MCF 10A (cell line): ENCODE results near the gene DUSP8. TPM values are rescaled to one million over a fixed set of nuclear protein-coding genes. Genes with fewer than 3 reads are reported as not detected.
A peak's percentile ranks its signal among the peaks of the same experiment; 100 is the strongest.

Experiments
- BruUV-seq: library from RNA; stranded (reverse); fragments of 400-500 nt; replicated peaks from 2 replicates; lab custom pipeline; 2021; lab: Mats Ljungman, UMichigan
- CTCF ChIA-PET: fragments of 300-600 bp; sonication (Branson Sonifier 250); formaldehyde crosslinking; extraction: SDS; loops from one replicate; lab custom pipeline; 2021; ENCODE audit warnings: antibody characterized with exemption, inconsistent platforms; lab: Yijun Ruan, JAX
- POLR2A ChIA-PET: fragments of 300-600, 350-650 bp; sonication (Branson Sonifier 250); formaldehyde crosslinking; extraction: SDS; loops from one replicate; lab custom pipeline; 2020; ENCODE audit warnings: antibody characterized with exemption, inconsistent platforms; lab: Yijun Ruan, JAX
- DNase-seq: peaks from one replicate; pipeline ENCODE4 v3.0.0-alpha.2; 2018; ENCODE audit not compliant: unreplicated experiment
- H3K27ac Mint-ChIP-seq: one replicate; pipeline ENCODE4 v1.8.0; 2022; ENCODE audit warnings: mild to moderate bottlenecking, low read depth, mixed read lengths; ENCODE audit not compliant: unreplicated experiment
- H3K27me3 Mint-ChIP-seq: one replicate; pipeline ENCODE4 v1.8.0; 2022; ENCODE audit warnings: mixed read lengths; ENCODE audit not compliant: insufficient read depth, unreplicated experiment
- H3K36me3 Mint-ChIP-seq: one replicate; pipeline ENCODE4 v1.8.0; 2022; ENCODE audit warnings: mild to moderate bottlenecking, moderate library complexity, mixed read lengths; ENCODE audit not compliant: insufficient read depth, unreplicated experiment
- H3K4me1 Mint-ChIP-seq: one replicate; pipeline ENCODE4 v1.8.0; 2022; ENCODE audit warnings: mixed read lengths; ENCODE audit not compliant: insufficient read depth, unreplicated experiment
- H3K4me3 Mint-ChIP-seq: one replicate; pipeline ENCODE4 v1.8.0; 2022; ENCODE audit warnings: mild to moderate bottlenecking, moderate library complexity, mixed read lengths; ENCODE audit not compliant: unreplicated experiment
- H3K9me3 Mint-ChIP-seq: one replicate; pipeline ENCODE4 v1.8.0; 2022; ENCODE audit warnings: mixed read lengths; ENCODE audit not compliant: unreplicated experiment
- CTCF ChIP-seq: fragments of 200-600 bp; IDR thresholded peaks from one replicate; pipeline ENCODE4 v1.8.0; 2022; ENCODE audit warnings: antibody characterized with exemption, mild to moderate bottlenecking; ENCODE audit not compliant: unreplicated experiment
- intact Hi-C: fragments of 100-400 bp; cut with micrococcal nuclease; formaldehyde crosslinking; loops from 2 replicates; pipeline ENCODE4 v1.14.1; 2022
- total RNA-seq: library from RNA; stranded (reverse); gene quantifications from 2 replicates; pipeline ENCODE4 v1.2.3, GENCODE V29; 2022

The DUSP8 gene
- total RNA-seq, 1 experiment from 2014 or later, result 17.6 TPM

GRCh38 chr11:1548221-1549070 lies 23.6 kb downstream of the DUSP8 start:
- no TSS peak for BruUV-seq
- no peak for TF ChIP-seq CTCF
- Mint-ChIP-seq H3K36me3 (no peaks in the 10 kb centered on the region), H3K9me3 (no peaks in the 10 kb centered on the region), H3K4me1 (no peaks in the 10 kb centered on the region), H3K27me3 (no peaks in the 10 kb centered on the region), H3K4me3 (peak overlapping the region; percentile 49), H3K27ac (no peak overlapping the region)
- ChIA-PET POLR2A (interaction anchor here (0.5 to 1.4 kb wide), 2 partner anchors 10 to 187 kb away, joined by 3 to 6 read pairs; no protein-coding TSS in a partner anchor), CTCF (interaction anchor here (0.6 to 7.3 kb wide), 6 partner anchors 16 to 285 kb away, joined by 3 to 94 read pairs (median 4); no protein-coding TSS in a partner anchor)
- intact Hi-C loops, result no loop called here
- DNase-seq, result peak; percentile 66

- Mint-ChIP-seq H3K27me3 (no peaks in the 10 kb centered on the region), H3K36me3 (no peaks in the 10 kb centered on the region), H3K27ac (no peak overlapping the region), H3K9me3 (no peaks in the 10 kb centered on the region), H3K4me1 (no peaks in the 10 kb centered on the region), H3K4me3 (no peak overlapping the region)
- ChIA-PET CTCF (interaction anchor here (1.2 to 7.3 kb wide), 6 partner anchors 11 to 31 kb away, joined by 8 to 94 read pairs (median 11); no protein-coding TSS in a partner anchor), POLR2A (interaction anchor here (0.8 to 1.5 kb wide), 4 partner anchors 11 to 29 kb away, joined by 3 to 8 read pairs (median 4); no protein-coding TSS in a partner anchor)
- intact Hi-C loops, result no loop called here
- no peak for TF ChIP-seq CTCF
- no TSS peak for BruUV-seq
- no peak for DNase-seq
Measured at GRCh38 chr11:1547467-1548098, 24.5 kb downstream of the DUSP8 start.

- peak; percentile 42 for DNase-seq
- ChIA-PET POLR2A (interaction anchor here (0.6 to 1.5 kb wide), 6 partner anchors 12 to 455 kb away, joined by 3 to 8 read pairs (median 3); no protein-coding TSS in a partner anchor), CTCF (interaction anchor here (0.5 to 7.3 kb wide), 19 partner anchors 9 to 783 kb away, joined by 3 to 94 read pairs (median 4); partner anchors contain the start of gene KRTAP5-2)
- H3K4me3 Mint-ChIP-seq, result peak overlapping the region; percentile 12
- H3K27ac Mint-ChIP-seq, result no peak overlapping the region
- H3K4me1 Mint-ChIP-seq, result no peaks in the 10 kb centered on the region
- peak; percentile 98 for TF ChIP-seq CTCF
- intact Hi-C loops, result loop anchor here (1.0 kb wide), 1 partner anchor 28 kb away; no protein-coding TSS in a partner anchor
- H3K27me3 Mint-ChIP-seq, result no peaks in the 10 kb centered on the region
- no peaks in the 10 kb centered on the region for H3K9me3 Mint-ChIP-seq
- H3K36me3 Mint-ChIP-seq, result no peaks in the 10 kb centered on the region
- BruUV-seq, result no TSS peak
Measured at GRCh38 chr11:1546536-1547466, 25.3 kb downstream of the DUSP8 start.
